CD4-positive, alpha-beta T cell treated with Interleukin-12 subunit alpha and Interleukin-12 subunit beta, for 1 hour (primary cell): ENCODE data around the gene APOL3.
"Not testable (repeated sequence)": the region's sequence is repeated elsewhere in the genome, so short reads cannot be mapped to it uniquely, and the experiment has no call there.

ENCODE experiments used
- DNase-seq: peaks from one replicate; pipeline ENCODE4 v3.0.0-alpha.2; 2020

Gene APOL3

DNA sequence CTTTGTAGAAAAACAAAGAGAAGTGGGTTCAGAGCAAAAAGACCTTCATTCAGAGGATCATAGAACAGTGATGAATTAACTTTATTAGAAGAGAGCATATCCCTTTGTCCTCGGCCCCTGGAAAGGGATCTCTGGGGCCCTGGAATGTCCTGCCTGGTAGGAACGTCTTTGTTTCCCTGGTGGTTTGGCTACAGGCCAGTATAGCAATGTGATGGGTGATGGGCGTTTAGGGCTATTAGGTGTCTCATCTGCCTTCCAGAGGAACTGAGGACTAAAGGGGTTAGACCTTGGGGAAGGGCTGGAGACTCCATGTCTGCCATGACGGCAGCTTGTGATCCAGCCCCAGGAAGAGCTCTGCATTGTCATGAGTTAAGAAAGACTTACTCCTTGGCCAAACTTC lies 32.0 kb upstream of the APOL3 start:
- DNase-seq = no peak

- DNase-seq = no peak
Measured at GRCh38 chr22:36191106-36191836, 30.7 kb upstream of the APOL3 start.

DNA sequence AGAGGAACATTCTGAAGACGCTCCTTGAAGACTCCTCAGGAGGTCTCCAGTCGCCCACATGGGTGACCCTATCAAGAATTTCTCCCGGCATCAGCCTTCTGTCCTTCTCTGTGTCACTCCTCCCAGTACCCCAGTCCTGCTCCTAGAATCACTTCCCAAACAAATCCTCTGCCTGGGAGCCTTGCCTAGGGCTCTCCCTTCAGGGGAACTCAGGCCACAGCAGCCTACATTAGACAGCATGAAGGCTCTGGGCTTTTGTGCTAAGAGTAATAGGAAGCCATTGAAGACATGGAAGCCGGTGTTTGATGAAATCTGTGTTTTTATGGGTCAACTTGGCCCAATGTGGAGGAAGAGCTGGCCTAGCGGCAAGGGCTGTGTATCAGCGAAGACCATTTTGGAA lies 27.3 kb upstream of the APOL3 start:
- not testable (repeated sequence) for DNase-seq

DNA sequence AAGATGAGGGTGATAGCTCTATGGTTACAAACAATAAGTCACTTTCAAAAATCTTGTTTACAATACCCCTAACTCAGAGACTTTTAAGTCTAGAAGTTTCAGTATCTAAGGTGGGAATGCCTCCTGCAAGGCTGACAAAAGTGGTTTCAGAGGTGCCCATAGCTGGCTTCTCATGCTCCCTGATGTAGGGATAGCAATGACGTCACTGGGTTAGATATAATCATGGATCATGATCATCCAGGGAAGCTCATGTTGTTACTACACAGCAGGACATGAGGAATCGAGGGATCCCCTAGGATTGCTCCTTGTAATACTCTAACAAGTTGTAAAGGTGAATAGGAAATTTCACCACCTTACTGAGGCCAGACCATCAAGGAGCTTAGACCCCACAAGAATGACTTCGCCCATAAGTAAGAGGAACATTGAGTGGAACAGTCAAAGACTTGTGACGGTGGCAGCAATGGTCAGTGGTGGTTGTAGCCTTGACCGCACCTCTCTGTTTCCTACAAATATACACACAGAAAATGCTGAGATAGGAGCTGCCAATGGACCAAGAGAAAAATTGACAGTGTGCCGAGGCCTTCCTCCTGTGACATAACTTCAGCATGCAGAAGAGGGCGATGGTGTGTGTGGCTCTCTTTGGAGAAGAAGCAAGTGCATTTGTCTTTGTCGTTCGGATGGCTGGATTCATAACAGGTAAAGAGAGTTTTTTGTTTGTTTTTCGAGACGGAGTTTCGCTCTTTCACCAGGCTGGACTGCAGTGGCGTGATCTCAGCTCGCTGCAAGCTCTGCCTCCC lies 25.5 kb upstream of the APOL3 start:
- no peak for DNase-seq

GRCh38 chr22:36184433-36185025 lies 24.0 kb upstream of the APOL3 start:
- no peak for DNase-seq

DNA sequence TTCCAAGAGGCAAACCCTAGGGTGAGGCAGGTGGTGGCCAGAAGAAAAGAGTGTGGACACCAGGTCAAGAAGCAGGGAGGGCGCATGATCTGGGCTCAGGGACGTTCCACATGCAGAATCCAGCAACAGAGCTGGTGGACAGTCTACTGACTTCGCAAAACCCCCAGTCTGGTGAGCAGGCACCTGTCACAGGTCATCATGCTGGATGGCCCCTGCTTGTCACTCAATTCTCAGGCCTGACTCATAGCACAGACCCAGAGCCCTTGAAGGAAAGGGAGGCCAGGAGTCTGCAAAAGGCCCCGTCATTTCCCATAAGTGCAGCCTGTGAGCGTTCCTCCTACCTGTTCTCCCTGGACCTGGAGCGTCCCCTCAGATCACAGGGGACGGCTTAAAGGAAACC lies 22.9 kb upstream of the APOL3 start:
- no peak for DNase-seq

DNA sequence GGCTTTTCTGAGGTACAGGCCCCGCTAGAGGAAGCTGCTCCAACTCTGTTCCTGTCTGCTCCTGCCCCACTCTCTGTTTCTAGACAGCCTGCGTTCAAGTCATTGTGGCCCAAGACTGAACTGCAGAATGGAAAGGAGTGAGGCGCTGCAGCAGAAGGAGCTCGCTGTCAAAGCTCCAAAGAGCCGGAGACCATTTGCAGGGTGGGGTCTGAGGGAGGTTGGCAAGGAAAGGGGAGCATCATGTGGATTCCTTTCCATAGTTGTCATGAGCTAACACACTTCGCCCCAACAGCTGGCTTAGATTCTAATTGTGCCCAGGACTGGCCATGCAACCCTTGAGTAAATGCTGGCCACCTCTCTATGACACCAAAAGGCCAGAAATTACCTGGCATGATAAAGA lies 22.3 kb upstream of the APOL3 start:
- DNase-seq = no peak

DNA sequence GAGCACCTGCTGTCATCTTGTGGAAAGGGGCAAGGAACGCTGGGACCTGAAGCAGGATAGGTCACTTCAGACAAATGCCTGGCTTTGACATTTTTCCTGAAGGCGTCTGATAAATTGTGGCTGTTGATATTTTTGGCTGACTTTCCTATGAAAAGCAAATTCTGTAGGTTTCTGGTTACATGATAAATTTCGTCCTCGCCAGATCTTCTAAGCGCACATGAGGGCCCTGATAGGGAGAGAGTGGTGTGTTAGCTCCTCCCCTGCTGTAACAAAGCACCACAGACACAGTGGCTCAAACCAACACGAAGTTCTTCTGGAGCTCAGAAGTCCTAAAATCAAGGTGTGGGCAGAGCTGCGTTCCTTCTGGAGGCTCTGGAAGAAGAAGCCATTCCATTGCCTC lies 21.5 kb upstream of the APOL3 start:
- DNase-seq = no peak

GRCh38 chr22:36180928-36181327 lies 20.4 kb upstream of the APOL3 start:
- DNase-seq = no peak

GRCh38 chr22:36180038-36180880 lies 19.7 kb upstream of the APOL3 start:
- peak; percentile 85 for DNase-seq

- no peak for DNase-seq
Measured at GRCh38 chr22:36177160-36177559, 16.6 kb upstream of the APOL3 start.

DNA sequence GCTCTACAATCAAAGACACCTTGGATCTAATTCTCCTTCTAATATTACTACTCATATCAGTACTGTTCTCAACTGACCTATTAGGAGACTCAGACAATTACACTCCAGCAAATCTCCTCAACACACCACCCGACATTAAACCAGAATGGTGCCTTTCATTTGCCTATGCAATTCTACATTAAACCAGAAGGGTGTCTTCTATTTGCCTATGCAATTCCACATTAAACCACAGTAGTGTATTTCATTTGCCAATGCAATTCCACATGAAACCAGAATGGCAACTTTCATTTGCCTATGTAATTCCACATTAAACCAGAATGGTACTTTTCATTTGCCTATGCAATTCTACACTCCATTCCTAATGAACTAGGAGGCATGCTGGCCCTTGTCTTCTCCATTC lies 15.3 kb upstream of the APOL3 start:
- DNase-seq = no peak

GRCh38 chr22:36171941-36172340 lies 11.4 kb upstream of the APOL3 start:
- DNase-seq = no peak

DNA sequence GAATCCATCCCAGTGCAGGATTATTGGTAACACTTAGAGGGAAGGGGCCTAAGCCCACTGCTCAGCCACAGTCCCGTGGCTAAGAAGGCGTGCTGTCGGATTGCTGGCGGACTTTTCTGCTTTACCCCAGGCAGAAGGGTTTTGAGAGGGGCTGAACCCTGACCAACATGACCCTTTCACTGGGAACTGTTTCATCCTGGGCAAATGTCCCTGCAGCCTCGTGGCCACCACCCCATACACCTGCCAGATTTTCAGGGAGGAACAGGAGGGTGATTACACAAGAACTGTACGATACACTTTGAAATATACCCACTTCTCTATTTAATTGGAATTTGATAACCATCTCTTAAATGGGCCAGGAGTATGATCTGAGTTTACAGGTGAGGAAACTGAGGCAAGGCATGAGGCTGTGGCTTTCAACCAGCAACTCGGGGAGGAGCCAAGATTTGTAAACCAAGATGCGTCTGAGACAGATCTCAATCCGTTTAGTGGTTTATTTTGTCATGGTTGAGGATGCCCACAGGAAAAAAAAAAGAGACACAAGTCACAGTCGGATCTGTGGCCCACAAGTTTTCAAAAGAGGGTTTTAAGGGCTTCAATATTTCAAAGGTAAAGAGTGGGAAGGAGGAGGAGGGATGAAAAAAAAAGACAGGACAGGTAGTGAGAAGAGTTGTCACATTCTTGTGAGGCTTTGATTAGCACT lies 6.1 kb upstream of the APOL3 start:
- no peak for DNase-seq

DNA sequence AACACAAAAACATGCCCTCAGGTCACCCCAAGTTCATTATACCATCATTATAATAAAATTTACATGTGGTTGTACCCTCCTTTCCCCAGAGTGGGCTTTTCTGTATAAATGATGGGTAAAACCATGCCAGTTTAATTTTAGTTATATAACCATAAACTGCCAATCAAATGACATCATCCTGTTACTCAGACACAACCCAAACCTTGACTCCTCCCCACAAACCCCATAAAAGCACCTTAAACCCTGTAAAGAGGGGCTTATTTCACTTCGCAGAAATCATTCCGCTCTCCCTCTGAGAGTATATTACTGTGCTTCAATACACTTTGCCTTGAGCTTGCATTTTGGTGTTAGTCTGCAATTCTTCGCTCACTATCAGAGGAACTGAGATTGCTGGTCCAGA lies 5.5 kb upstream of the APOL3 start:
- no peak for DNase-seq

GRCh38 chr22:36165141-36165540 lies 4.6 kb upstream of the APOL3 start:
- no peak for DNase-seq

DNA sequence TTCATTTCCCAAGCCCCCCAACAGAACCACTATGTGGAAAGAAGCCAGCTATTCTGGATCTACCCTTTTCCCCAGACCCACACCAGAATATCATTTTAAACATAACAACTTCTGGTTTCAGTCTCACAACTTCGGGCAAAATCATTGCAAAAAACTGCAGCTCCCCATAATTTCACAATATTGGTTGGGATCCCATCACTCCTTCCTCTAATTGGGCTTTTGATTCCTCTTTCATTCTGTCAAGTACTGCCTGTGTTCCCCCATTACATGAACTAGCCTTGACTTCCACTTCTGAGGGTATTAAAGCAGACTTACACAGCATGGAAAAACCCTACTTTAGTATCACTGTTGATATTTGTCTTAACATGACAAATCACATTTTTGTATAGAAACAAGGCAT lies 4.1 kb upstream of the APOL3 start:
- no peak for DNase-seq

DNA sequence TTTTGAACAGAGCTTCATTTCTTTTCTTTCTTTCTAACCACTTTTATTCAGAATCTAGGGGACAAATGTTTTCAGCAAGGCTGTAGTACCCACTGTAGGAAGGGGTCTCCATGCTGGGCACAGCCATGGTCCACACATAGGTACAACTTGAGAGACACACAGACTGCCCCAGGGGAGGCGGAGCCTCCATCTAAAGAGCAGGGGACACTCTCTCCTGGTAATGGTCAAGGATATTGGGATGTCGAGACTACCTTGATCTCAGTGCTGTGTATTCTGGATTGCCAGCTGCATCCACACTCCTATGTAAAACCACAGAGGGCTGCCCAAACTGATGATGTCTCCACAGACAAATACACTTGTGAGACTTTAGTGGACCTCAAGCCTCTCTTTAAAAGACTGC lies 2.9 kb upstream of the APOL3 start:
- no peak for DNase-seq

DNA sequence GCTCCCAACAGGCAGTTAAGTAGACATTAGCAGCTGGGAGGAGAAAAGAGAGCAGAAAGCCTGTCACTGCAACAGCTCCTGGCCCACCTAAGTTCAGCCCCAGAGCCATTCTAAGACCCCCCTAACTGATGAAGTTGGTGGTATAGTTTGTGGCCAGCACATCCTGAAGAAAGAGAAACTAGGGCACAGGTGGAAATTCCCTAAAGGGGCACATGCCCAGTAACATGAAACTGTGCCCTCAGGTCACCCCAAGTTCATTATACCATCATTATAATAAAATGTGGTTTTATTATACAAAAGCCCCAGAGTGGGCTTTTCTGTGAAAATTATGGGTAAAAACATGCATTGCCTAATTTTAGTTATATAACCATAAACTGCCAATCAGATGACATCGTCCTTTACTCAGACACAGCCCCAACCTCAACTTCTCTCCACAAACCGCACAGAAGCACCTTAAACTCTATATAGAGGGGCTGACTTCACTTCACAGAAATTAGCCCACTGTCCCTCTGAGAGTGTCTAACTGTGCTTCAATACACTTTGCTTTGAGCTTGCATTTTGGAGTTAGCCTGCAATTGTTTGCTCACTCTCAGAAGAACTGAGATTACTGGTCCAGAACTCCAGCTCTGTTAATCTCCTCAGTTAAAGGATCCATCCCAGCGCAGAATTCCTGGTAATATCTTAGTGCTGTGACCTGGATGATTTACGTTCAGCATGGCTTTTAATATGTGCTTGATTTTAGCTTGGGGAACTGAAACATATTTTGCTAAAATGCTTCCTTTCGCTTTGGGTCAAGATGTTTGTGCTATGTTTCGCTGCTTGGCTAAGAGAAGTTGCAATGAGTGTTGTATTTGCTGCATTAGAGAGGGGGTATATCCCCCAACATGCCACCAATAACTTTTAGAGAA lies 1.8 kb upstream of the APOL3 start:
- peak; percentile 79 for DNase-seq

DNA sequence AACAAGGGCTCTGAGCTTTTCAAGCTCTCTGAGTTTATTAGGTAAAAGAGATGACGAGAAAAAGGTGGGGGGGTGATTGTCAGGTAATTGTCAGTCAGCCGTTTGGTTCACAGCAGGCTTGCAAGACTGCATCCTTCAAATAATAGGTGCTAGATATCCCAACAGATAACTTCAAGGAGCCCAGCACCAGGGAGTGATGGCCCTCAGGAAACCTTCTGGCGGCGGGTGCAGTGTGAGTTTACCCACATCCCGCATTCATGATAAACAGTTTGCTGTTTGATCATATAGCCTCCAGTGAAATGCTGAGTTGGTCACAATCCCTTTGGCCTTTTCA lies 1.2 kb upstream of the APOL3 start:
- DNase-seq = not testable (repeated sequence)
